SK-N-MC (cell line): Measurements from ENCODE around the gene ZNF578.
"Not testable (repeated sequence)": the region's sequence is repeated elsewhere in the genome, so short reads cannot be mapped to it uniquely, and the experiment has no call there.

Experiments
- DNase-seq: peaks from one replicate; pipeline ENCODE4 v3.0.0-alpha.2; 2011; ENCODE audit warnings: low read depth, low spot score
- H3K27ac ChIP-seq: fragments of 200-600 bp; sonication (generic); 2 replicates; pipeline ENCODE4 v1.5.1; 2016; ENCODE audit warnings: mixed run types
- H3K36me3 ChIP-seq: fragments of 200-600 bp; sonication (generic); 2 replicates; pipeline ENCODE4 v1.6.1; 2017; ENCODE audit warnings: antibody characterized with exemption, low read length, mixed read lengths; ENCODE audit not compliant: insufficient read depth
- H3K4me3 ChIP-seq: fragments of 200-600 bp; sonication (generic); 2 replicates; pipeline ENCODE4 v1.5.1; 2016
- H3K9ac ChIP-seq: fragments of 200-600 bp; sonication (generic); 2 replicates; pipeline ENCODE4 v1.8.0; 2017; ENCODE audit warnings: mixed run types, mixed read lengths; ENCODE audit not compliant: insufficient read length
- H3K9me3 ChIP-seq: fragments of 200-600 bp; sonication (generic); 2 replicates; pipeline ENCODE4 v1.6.1; 2017; ENCODE audit warnings: low read depth, mild to moderate bottlenecking, antibody characterized with exemption, low read length, moderate library complexity, mixed read lengths
- EZH2 ChIP-seq: fragments of 200-600 bp; sonication (generic); IDR thresholded peaks from one replicate; pipeline ENCODE4 v1.6.1; 2017; ENCODE audit warnings: antibody characterized with exemption
- FOXP2 ChIP-seq: optimal IDR thresholded peaks from 2 replicates; pipeline ENCODE3; 2011; ENCODE audit warnings: mild to moderate bottlenecking, moderate library complexity; ENCODE audit not compliant: insufficient read depth; ENCODE audit errors: extremely low read length, control extremely low read depth
- POLR2AphosphoS5 ChIP-seq: IDR thresholded peaks from 2 replicates; pipeline ENCODE4 v1.6.1; 2012; ENCODE audit warnings: mild to moderate bottlenecking, low read depth, low read length, borderline replicate concordance

The ZNF578 gene

GRCh38 chr19:52541608-52542007 is 88.3 kb downstream of the ZNF578 start:
- H3K9ac ChIP-seq, result no peak overlapping the region
- H3K9me3 ChIP-seq, result no peaks in the 10 kb centered on the region
- DNase-seq, result no peak
- no peak overlapping the region for H3K4me3 ChIP-seq
- H3K36me3 ChIP-seq, result peaks cover 3% of the 10 kb centered on the region; the same call in 1 of the 2 replicates
- no peak overlapping the region for H3K27ac ChIP-seq
- no peak for TF ChIP-seq EZH2
- no peak for TF ChIP-seq POLR2AphosphoS5

- DNase-seq, H3K36me3 ChIP-seq, H3K9ac ChIP-seq, H3K9me3 ChIP-seq, H3K27ac ChIP-seq, H3K4me3 ChIP-seq: not testable (repeated sequence)
Observed at GRCh38 chr19:52542541-52542940, 89.2 kb downstream of the ZNF578 start.

GRCh38 chr19:52542984-52543664 is 89.8 kb downstream of the ZNF578 start:
- no peak overlapping the region for H3K4me3 ChIP-seq
- H3K27ac ChIP-seq, result no peak overlapping the region
- H3K9me3 ChIP-seq, result no peaks in the 10 kb centered on the region
- no peak for DNase-seq
- H3K36me3 ChIP-seq, result peaks cover 3% of the 10 kb centered on the region; the same call in 1 of the 2 replicates
- TF ChIP-seq FOXP2 (no peak), POLR2AphosphoS5 (no peak), EZH2 (no peak)
- H3K9ac ChIP-seq, result no peak overlapping the region

- DNase-seq, result no peak
Observed at GRCh38 chr19:52554216-52554971, 101.0 kb downstream of the ZNF578 start.

GRCh38 chr19:52557231-52557995 is 104.1 kb downstream of the ZNF578 start:
- Histone ChIP-seq H3K9ac (no peak overlapping the region), H3K27ac (no peak overlapping the region), H3K4me3 (no peak overlapping the region), H3K36me3 (peaks cover 25% of the 10 kb centered on the region), H3K9me3 (peaks cover 4% of the 10 kb centered on the region; the same call in 1 of the 2 replicates)
- DNase-seq, result no peak
- TF ChIP-seq FOXP2 (no peak), POLR2AphosphoS5 (no peak), EZH2 (no peak)

More at GRCh38 chr19:52554216-52554971, 101.0 kb downstream of the ZNF578 start:
- Histone ChIP-seq H3K4me3 (no peak overlapping the region), H3K9ac (no peak overlapping the region), H3K36me3 (peaks cover 25% of the 10 kb centered on the region), H3K9me3 (peaks cover 4% of the 10 kb centered on the region; the same call in 1 of the 2 replicates), H3K27ac (no peak overlapping the region)
- TF ChIP-seq EZH2 (no peak), POLR2AphosphoS5 (no peak), FOXP2 (no peak)

- not testable (repeated sequence) for DNase-seq, H3K9me3 ChIP-seq, H3K4me3 ChIP-seq, H3K27ac ChIP-seq, H3K9ac ChIP-seq
- peaks cover 13% of the 10 kb centered on the region for H3K36me3 ChIP-seq
Observed at GRCh38 chr19:52558732-52559445, 105.5 kb downstream of the ZNF578 start.

- not testable (repeated sequence) for H3K36me3 ChIP-seq, H3K4me3 ChIP-seq, DNase-seq, H3K9me3 ChIP-seq, H3K9ac ChIP-seq, H3K27ac ChIP-seq
Observed at GRCh38 chr19:52561611-52562010, 108.3 kb downstream of the ZNF578 start.
